H1 (cell line): ENCODE measurements around the gene CNKSR2. TPM values are rescaled to one million over a fixed set of nuclear protein-coding genes. Genes with fewer than 3 reads are reported as not detected.

ENCODE experiments used
- CTCF ChIA-PET: fragments of 300-600 bp; sonication (Branson Sonifier 250); formaldehyde crosslinking; loops from one replicate; lab custom pipeline; 2021; ENCODE audit not compliant: partially characterized antibody; lab: Charles Lee
- POLR2A ChIA-PET: fragments of 300-600 bp; sonication (Branson Sonifier 250); formaldehyde crosslinking; loops from one replicate; lab custom pipeline; 2021; ENCODE audit warnings: inconsistent platforms; ENCODE audit not compliant: partially characterized antibody; lab: Charles Lee
- DNase-seq, 2 experiments: peaks; one replicate each; pipeline versions ENCODE4 v3.0.0 to v3.0.0-alpha.2; 2010 to 2022; ENCODE audit warnings: low spot score in 2 of 2, low read depth in 1 of 2, mixed read lengths in 1 of 2
- FAIRE-seq: peaks from 2 replicates; lab custom pipeline; 2011; peaks lifted over from hg19 to GRCh38; lab: Jason Lieb, UNC
- H2AFZ ChIP-seq: 2 replicates; pipeline ENCODE4 v1.8.1; 2012; ENCODE audit warnings: low read length, inconsistent platforms
- H2AK5ac ChIP-seq: 2 replicates; pipeline ENCODE4 v1.6.1; 2013; ENCODE audit warnings: low read depth, low read length
- H2BK120ac ChIP-seq: replicated peaks from 2 replicates; pipeline ENCODE3; 2013; ENCODE audit warnings: low read depth, low read length, inconsistent platforms
- H2BK12ac ChIP-seq: 2 replicates; pipeline ENCODE4 v1.6.1; 2013; ENCODE audit warnings: low read depth, low read length
- H2BK15ac ChIP-seq: 2 replicates; pipeline ENCODE4 v1.6.1; 2013; ENCODE audit warnings: low read length
- H2BK20ac ChIP-seq: 2 replicates; pipeline ENCODE4 v1.6.1; 2013; ENCODE audit warnings: low read length
- H2BK5ac ChIP-seq: 2 replicates; pipeline ENCODE4 v1.6.1; 2013; ENCODE audit warnings: low read depth, low read length
- H3K14ac ChIP-seq: 2 replicates; pipeline ENCODE4 v1.6.1; 2013; ENCODE audit warnings: inconsistent platforms; ENCODE audit not compliant: insufficient read length
- H3K18ac ChIP-seq: 2 replicates; pipeline ENCODE4 v1.6.1; 2013; ENCODE audit warnings: low read length; ENCODE audit errors: extremely low read depth
- H3K23ac ChIP-seq: 2 replicates; pipeline ENCODE4 v1.6.1; 2013; ENCODE audit warnings: inconsistent platforms; ENCODE audit not compliant: insufficient read length
- H3K23me2 ChIP-seq: 2 replicates; pipeline ENCODE4 v1.6.1; 2013; ENCODE audit warnings: low read depth, low read length
- H3K27ac ChIP-seq: 2 replicates; pipeline ENCODE4 v1.6.1; 2011; ENCODE audit warnings: low read depth, low read length, inconsistent platforms
- H3K27me3 ChIP-seq, 4 experiments: replicated peaks in 1 of 4; 1 replicate in 1 of 4; 2 replicates in 3 of 4; pipeline versions ENCODE4 v1.6.1 to v1.8.1; 2011 to 2013; ENCODE audit warnings: low read length in 3 of 4, mild to moderate bottlenecking in 3 of 4, inconsistent platforms in 2 of 4, mixed read lengths in 2 of 4, moderate library complexity in 1 of 4; ENCODE audit not compliant: control insufficient read depth in 3 of 4, insufficient read depth in 3 of 4; ENCODE audit errors: extremely low read depth in 1 of 4
- H3K36me3 ChIP-seq, 4 experiments: 2 replicates each; pipeline versions ENCODE4 v1.6.1 to v1.8.1; 2011 to 2013; ENCODE audit warnings: mild to moderate bottlenecking in 4 of 4, low read length in 3 of 4, moderate library complexity in 2 of 4, control low read depth in 1 of 4, inconsistent platforms in 1 of 4; ENCODE audit not compliant: insufficient read depth in 4 of 4, control insufficient read depth in 2 of 4
- H3K4ac ChIP-seq: replicated peaks from 2 replicates; pipeline ENCODE3; 2013; ENCODE audit warnings: low read length, low read depth, mixed read lengths, inconsistent platforms; ENCODE audit not compliant: insufficient read length
- H3K4me1 ChIP-seq, 4 experiments: replicated peaks in 1 of 4; 1 replicate in 1 of 4; 2 replicates in 3 of 4; pipeline versions ENCODE4 v1.6.1 to v1.8.1; 2011 to 2013; ENCODE audit warnings: low read length in 3 of 4, inconsistent platforms in 2 of 4, mixed read lengths in 1 of 4; ENCODE audit not compliant: insufficient read depth in 4 of 4, control insufficient read depth in 3 of 4
- H3K4me2 ChIP-seq, 2 experiments: 2 replicates each; pipeline versions ENCODE4 v1.6.1 to v1.8.1; 2011 to 2013; ENCODE audit warnings: low read depth in 2 of 2, low read length in 2 of 2, control low read depth in 1 of 2, inconsistent platforms in 1 of 2, mild to moderate bottlenecking in 1 of 2; ENCODE audit not compliant: insufficient read depth in 1 of 2
- H3K4me3 ChIP-seq, 4 experiments: fragments of 200-600, 300-600 bp in 1 of 4; sonication (generic), shearing (Covaris generic), sonication (Bioruptor Twin) in 1 of 4; 2 replicates each; pipeline versions ENCODE4 v1.5.1 to v1.8.1; 2011 to 2016; ENCODE audit warnings: low read length in 4 of 4, low read depth in 3 of 4, control low read depth in 2 of 4, inconsistent platforms in 2 of 4, mild to moderate bottlenecking in 2 of 4, mixed read lengths in 1 of 4, moderate library complexity in 1 of 4; ENCODE audit not compliant: insufficient read depth in 2 of 4; ENCODE audit errors: extremely low read depth in 1 of 4
- H3K56ac ChIP-seq: replicated peaks from 2 replicates; pipeline ENCODE3; 2013; ENCODE audit warnings: low read depth, mild to moderate bottlenecking, mixed read lengths, low read length, inconsistent platforms; ENCODE audit not compliant: insufficient read length
- H3K79me1 ChIP-seq: 2 replicates; pipeline ENCODE4 v1.6.1; 2013; ENCODE audit warnings: low read depth, low read length, control low read depth
- H3K79me2 ChIP-seq, 2 experiments: 2 replicates each; pipeline versions ENCODE4 v1.6.1 to v1.8.1; 2012 to 2013; ENCODE audit warnings: low read length in 2 of 2, mild to moderate bottlenecking in 2 of 2, inconsistent platforms in 1 of 2; ENCODE audit not compliant: insufficient read depth in 2 of 2, control insufficient read depth in 1 of 2
- H3K9ac ChIP-seq, 4 experiments: replicated peaks in 1 of 4; 1 replicate in 1 of 4; 2 replicates in 3 of 4; pipeline versions ENCODE4 v1.6.1 to v1.8.1; 2011 to 2013; ENCODE audit warnings: low read depth in 3 of 4, low read length in 3 of 4, control low read depth in 2 of 4, mild to moderate bottlenecking in 2 of 4, moderate library complexity in 2 of 4, inconsistent platforms in 1 of 4; ENCODE audit errors: extremely low read depth in 1 of 4
- H3K9me3 ChIP-seq, 2 experiments: 2 replicates each; pipeline versions ENCODE4 v1.6.1 to v1.8.1; 2012 to 2013; ENCODE audit warnings: mild to moderate bottlenecking in 2 of 2, moderate library complexity in 2 of 2, control low read depth in 1 of 2, inconsistent platforms in 1 of 2, low read depth in 1 of 2, low read length in 1 of 2, mixed read lengths in 1 of 2; ENCODE audit not compliant: insufficient read depth in 2 of 2
- H4K20me1 ChIP-seq, 2 experiments: replicated peaks in 1 of 2; 2 replicates each; pipeline versions ENCODE3 to v1.8.1; 2011 to 2013; ENCODE audit warnings: inconsistent platforms in 2 of 2, low read length in 2 of 2, mild to moderate bottlenecking in 1 of 2; ENCODE audit not compliant: insufficient read depth in 2 of 2, control insufficient read depth in 1 of 2
- H4K5ac ChIP-seq: 2 replicates; pipeline ENCODE4 v1.6.1; 2013; ENCODE audit warnings: low read length, low read depth, mixed read lengths, inconsistent platforms; ENCODE audit not compliant: insufficient read length
- H4K8ac ChIP-seq: 2 replicates; pipeline ENCODE4 v1.8.0; 2013; ENCODE audit warnings: mild to moderate bottlenecking, moderate library complexity, low read length, inconsistent platforms; ENCODE audit not compliant: insufficient read depth; ENCODE audit errors: extremely low read depth
- H4K91ac ChIP-seq: replicated peaks from 2 replicates; pipeline ENCODE3; 2013; ENCODE audit warnings: low read length, mixed read lengths, inconsistent platforms; ENCODE audit not compliant: insufficient read length
- ASH2L ChIP-seq: fragments of 200-600, 300-600 bp; sonication (generic); IDR thresholded peaks from one replicate; pipeline ENCODE4 v1.7.1; 2017; ENCODE audit warnings: low read length
- CTBP2 ChIP-seq: IDR thresholded peaks from 2 replicates; pipeline ENCODE4 v1.7.0; 2011; ENCODE audit warnings: borderline replicate concordance, mild to moderate bottlenecking, moderate library complexity, mixed read lengths, low read length; ENCODE audit not compliant: insufficient read depth, insufficient read length
- KDM4A ChIP-seq: IDR thresholded peaks from one replicate; pipeline ENCODE4 v1.7.1; 2012; ENCODE audit warnings: low read depth, mild to moderate bottlenecking, moderate library complexity, low read length, inconsistent platforms; ENCODE audit not compliant: severe bottlenecking
- SP2 ChIP-seq: IDR thresholded peaks from 2 replicates; pipeline ENCODE4 v1.6.1; 2012; ENCODE audit warnings: mild to moderate bottlenecking, low read length, inconsistent platforms
- WGBS, 2 experiments: shearing (Covaris generic) in 1 of 2; methylation state at CpG; one replicate each; pipeline versions ENCODE4 v1.1.6 to v1.1.7; 2013 to 2015; ENCODE audit warnings: low lambda C conversion rate in 2 of 2, mixed read lengths in 2 of 2, inconsistent platforms in 1 of 2, low coverage in 1 of 2, missing lambda C conversion rate in 1 of 2; ENCODE audit not compliant: insufficient replicate concordance in 2 of 2, insufficient coverage in 1 of 2, insufficient read length in 1 of 2; ENCODE audit errors: extremely low coverage in 1 of 2, missing lambda C conversion rate in 1 of 2; 5-methylcytosine and 5-hydroxymethylcytosine counted together
- polyA plus RNA-seq, 7 experiments: library from polyadenylated mRNA; depleted of rRNA in 3 of 7; stranded (reverse) in 5 of 7; unstranded in 2 of 7; fragments of >200 nt in 5 of 7; fragments of 200-250 nt in 2 of 7; gene quantifications; 1 replicate in 5 of 7; 2 replicates in 1 of 7; 4 replicates in 1 of 7; pipeline versions ENCODE4 v1.2.1 to v1.2.3, GENCODE V29; 2011 to 2013; ENCODE audit warnings: missing spikeins in 2 of 7, mixed read lengths in 2 of 7
- total RNA-seq: library from RNA; stranded (reverse); fragmentation: NEBNext Ultra II Directional; extraction: Animal tissue kit (Norgen Biotek cat#: 25700); gene quantifications from 2 replicates; pipeline ENCODE4 v1.2.1, GENCODE V29; 2021
- TF ChIP-seq, protein P1 (sequence below): IDR thresholded peaks from 2 replicates; pipeline ENCODE4 v1.6.1; 2012; ENCODE audit warnings: inconsistent platforms

The CNKSR2 gene
- total and polyA plus RNA-seq, 2 of the 8 experiments (the other 6 are each of a cell fraction or from before 2014, with no cell fraction given), result 5.5 to 16.3 TPM

DNA sequence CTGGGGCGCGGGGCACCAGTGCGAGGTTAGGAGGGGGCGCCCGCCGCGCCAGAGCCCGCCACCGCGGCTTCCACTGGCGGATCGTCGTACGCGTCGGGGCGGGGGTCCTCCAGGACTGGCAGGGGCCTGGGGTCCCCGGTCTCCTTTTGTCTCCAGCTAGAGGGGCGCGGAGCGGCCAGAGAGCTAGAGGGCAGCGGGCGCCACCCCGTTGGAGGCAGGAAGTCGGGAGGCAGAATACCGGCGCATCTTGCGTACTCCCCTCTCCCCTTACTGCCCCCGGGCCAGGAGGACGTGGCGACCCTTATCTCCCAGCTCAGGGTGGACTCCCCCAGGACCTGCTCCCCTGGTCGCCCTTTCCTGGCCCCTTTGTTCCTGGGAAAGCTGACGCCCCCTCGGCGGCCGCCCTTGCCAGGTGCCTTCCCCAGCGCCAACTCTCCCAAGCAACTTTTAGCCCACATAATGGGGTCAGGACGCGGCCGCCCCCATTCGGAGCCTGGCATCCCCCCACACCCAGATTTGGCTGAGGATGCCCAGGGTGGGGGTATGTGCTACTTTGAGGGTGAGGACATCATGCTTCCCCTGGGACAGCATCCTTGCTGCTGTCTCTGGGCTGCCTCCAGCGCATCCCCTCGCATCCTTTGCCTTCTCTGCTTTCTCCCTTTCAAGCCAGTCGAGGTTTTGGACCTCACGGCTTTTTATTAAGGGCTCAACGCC, 933 bp downstream of the CNKSR2 start:
- FAIRE-seq, result peak; percentile 24
- Histone ChIP-seq H3K27me3 (no peaks in the 10 kb centered on the region; a peak in 1 of 7 replicates), H3K4me2 (peak overlapping the region; percentile 86 to 99), H3K79me1 (no peaks in the 10 kb centered on the region), H4K20me1 (no peaks in the 10 kb centered on the region), H3K23ac (no peak overlapping the region), H2BK20ac (no peak overlapping the region), H3K4me3 (peak overlapping the region; percentile 56 to 90 (median 70)), H3K56ac (no peak overlapping the region), H3K4me1 (peaks cover 0 to 7% (median 0%) of the 10 kb centered on the region in 4 experiments; a peak in 1 of 7 replicates), H2BK12ac (no peak overlapping the region), H3K79me2 (peaks cover 0 to 48% of the 10 kb centered on the region in 2 experiments; a peak in 2 of 4 replicates), H3K14ac (no peak overlapping the region), H3K27ac (no peak overlapping the region), H3K36me3 (no peaks in the 10 kb centered on the region), H4K91ac (no peak overlapping the region), H3K18ac (no peak overlapping the region; the same call in 1 of the 2 replicates), H3K4ac (no peak overlapping the region), H2BK120ac (no peak overlapping the region), H2AFZ (no peak overlapping the region), H3K9ac (peak overlapping the region; percentile 45 to 67 (median 57); a peak in 6 of 7 replicates), H4K5ac (no peak overlapping the region), H4K8ac (peak overlapping the region; percentile 51; the same call in 1 of the 2 replicates), H3K23me2 (peaks cover 9% of the 10 kb centered on the region; the same call in 1 of the 2 replicates), H2BK5ac (no peak overlapping the region), H2BK15ac (no peak overlapping the region), H2AK5ac (no peak overlapping the region), H3K9me3 (no peaks in the 10 kb centered on the region)
- CTCF ChIA-PET, result interaction anchor here (0.6 to 1.6 kb wide), 6 partner anchors 10 to 500 kb away, joined by 3 to 4 read pairs (median 3); no protein-coding TSS in a partner anchor
- POLR2A ChIA-PET, result interaction anchor here (1.3 kb wide), 1 partner anchor 841 kb away, joined by 3 read pairs; no protein-coding TSS in a partner anchor
- WGBS, 2 experiments, result 1% methylated on average over 14 of the region's 46 CpGs; no CpG with 5 or more reads in 1 of the 2 experiments
- TF ChIP-seq, protein P1, sequence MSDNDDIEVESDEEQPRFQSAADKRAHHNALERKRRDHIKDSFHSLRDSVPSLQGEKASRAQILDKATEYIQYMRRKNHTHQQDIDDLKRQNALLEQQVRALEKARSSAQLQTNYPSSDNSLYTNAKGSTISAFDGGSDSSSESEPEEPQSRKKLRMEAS, result no peak
- TF ChIP-seq ASH2L, result peak; percentile 6
- TF ChIP-seq SP2, result no peak
- no peak for TF ChIP-seq CTBP2
- peak; percentile 65 for TF ChIP-seq KDM4A
- peak in 1 of 2 experiments; percentile 49 for DNase-seq
